ENCODE measurements around the gene EGR1. TPM values are rescaled to one million over a fixed set of nuclear protein-coding genes. Genes with fewer than 3 reads are reported as not detected.
A peak's percentile ranks its signal among the peaks of the same experiment; 100 is the strongest.

Gene EGR1
- total RNA-seq, 4 donors from 2014 or later: 12.0 to 37.3 (median 15.6) TPM

- Histone ChIP-seq H3K27me3 (no peaks in the 10 kb centered on the region), H3K4me1 (peaks cover 0 to 31% (median 15%) of the 10 kb centered on the region in 3 donors), H3K4me3 (no peak overlapping the region), H3K27ac (peak overlapping the region in 1 of 4 donors; percentile 78), H3K36me3 (peaks cover 0 to 25% of the 10 kb centered on the region in 2 donors), H3K9me3 (no peaks in the 10 kb centered on the region)
- 93 to 100% methylated on average over 1 to 7 of the region's 9 CpGs for WGBS, 2 donors (ENCODE audit: low coverage in 1 of 2)
- TF ChIP-seq POLR2AphosphoS5 (IDR thresholded peaks at IDR 0.05) (no peak), POLR2A (IDR thresholded peaks at IDR 0.05) (no peak), CTCF (IDR thresholded peaks at IDR 0.05) (no peak), EP300 (IDR thresholded peaks at IDR 0.05) (no peak)
- no peak for ATAC-seq
These were observed 24.1 kb upstream of the EGR1 start for GRCh38 chr5:138441221-138441620.

GRCh38 chr5:138444078-138444773 is 21.1 kb upstream of the EGR1 start:
- no peak for ATAC-seq
- 67 to 89% methylated on average over 1 to 8 of the region's 13 CpGs for WGBS, 2 donors (ENCODE audit: low coverage in 1 of 2)
- Histone ChIP-seq H3K4me1 (peaks cover 0 to 18% (median 10%) of the 10 kb centered on the region in 3 donors), H3K9me3 (no peaks in the 10 kb centered on the region), H3K36me3 (peaks cover 0 to 12% of the 10 kb centered on the region in 2 donors), H3K4me3 (no peak overlapping the region), H3K27ac (no peak overlapping the region), H3K27me3 (no peaks in the 10 kb centered on the region)
- TF ChIP-seq EP300 (IDR thresholded peaks at IDR 0.05) (no peak), POLR2AphosphoS5 (IDR thresholded peaks at IDR 0.05) (no peak), CTCF (IDR thresholded peaks at IDR 0.05) (no peak), POLR2A (IDR thresholded peaks at IDR 0.05) (no peak)

- WGBS, 2 donors (ENCODE audit: low coverage in 1 of 2): 76 to 100% methylated on average over 2 of the region's 22 CpGs
- Histone ChIP-seq H3K36me3 (peaks cover 0 to 12% of the 10 kb centered on the region in 2 donors), H3K27me3 (no peaks in the 10 kb centered on the region), H3K4me1 (peaks cover 0 to 18% (median 10%) of the 10 kb centered on the region in 3 donors), H3K27ac (no peak overlapping the region), H3K9me3 (no peaks in the 10 kb centered on the region), H3K4me3 (no peak overlapping the region)
- no peak for ATAC-seq
- no peak for TF ChIP-seq EP300 (IDR thresholded peaks at IDR 0.05)
- TF ChIP-seq POLR2A (IDR thresholded peaks at IDR 0.05): no peak
- TF ChIP-seq POLR2AphosphoS5 (IDR thresholded peaks at IDR 0.05): no peak
- TF ChIP-seq CTCF (IDR thresholded peaks at IDR 0.05): no peak
These were observed 20.3 kb upstream of the EGR1 start for GRCh38 chr5:138444774-138445546.

- no peak for ATAC-seq
- Histone ChIP-seq H3K36me3 (peaks cover 0 to 12% of the 10 kb centered on the region in 2 donors), H3K27me3 (no peaks in the 10 kb centered on the region), H3K9me3 (no peaks in the 10 kb centered on the region), H3K4me3 (no peak overlapping the region), H3K4me1 (peaks cover 0 to 17% (median 9%) of the 10 kb centered on the region in 3 donors), H3K27ac (no peak overlapping the region)
- TF ChIP-seq POLR2AphosphoS5 (IDR thresholded peaks at IDR 0.05) (no peak), CTCF (IDR thresholded peaks at IDR 0.05) (no peak), POLR2A (IDR thresholded peaks at IDR 0.05) (no peak), EP300 (IDR thresholded peaks at IDR 0.05) (no peak)
- 87% methylated on average over 4 of the region's 18 CpGs; no CpG with 5 or more reads in 1 of the 2 donors for WGBS, 2 donors (ENCODE audit: low coverage in 1 of 2)
These were observed 19.6 kb upstream of the EGR1 start for GRCh38 chr5:138445547-138446271.
